Mesenchymal stem cell (in vitro differentiated cells and primary cell): ENCODE data around the gene ASXL1.

Experiments
- DNase-seq: peaks from one replicate; pipeline ENCODE4 v3.0.0-alpha.2; 2013
- H2AFZ ChIP-seq: one replicate; pipeline ENCODE4 v1.6.1; 2013; ENCODE audit warnings: low read depth, mild to moderate bottlenecking, control low read depth, inconsistent platforms, low read length, moderate library complexity
- H2AK5ac ChIP-seq: 2 replicates; pipeline ENCODE4 v1.6.1; 2013; ENCODE audit warnings: low read length, moderate library complexity, mild to moderate bottlenecking, inconsistent platforms; ENCODE audit not compliant: severe bottlenecking
- H2BK120ac ChIP-seq: one replicate; pipeline ENCODE4 v1.6.1; 2013; ENCODE audit warnings: low read depth, mild to moderate bottlenecking, inconsistent platforms, low read length, moderate library complexity
- H2BK12ac ChIP-seq, 2 experiments: one replicate each; pipeline ENCODE4 v1.6.1; 2013; ENCODE audit warnings: inconsistent platforms in 2 of 2, low read length in 2 of 2, mild to moderate bottlenecking in 2 of 2, moderate library complexity in 2 of 2, control low read depth in 1 of 2
- H2BK15ac ChIP-seq: one replicate; pipeline ENCODE4 v1.6.1; 2013; ENCODE audit warnings: mild to moderate bottlenecking, low read depth, inconsistent platforms; ENCODE audit not compliant: poor library complexity, severe bottlenecking
- H2BK5ac ChIP-seq: 2 replicates; pipeline ENCODE4 v1.6.1; 2013; ENCODE audit warnings: low read depth, mild to moderate bottlenecking, low read length, control low read depth, inconsistent platforms; ENCODE audit not compliant: poor library complexity, severe bottlenecking
- H3K14ac ChIP-seq, 2 experiments: one replicate each; pipeline ENCODE4 v1.6.1; 2013; ENCODE audit warnings: inconsistent platforms in 2 of 2, low read length in 2 of 2, control low read depth in 1 of 2, mild to moderate bottlenecking in 1 of 2, moderate library complexity in 1 of 2
- H3K18ac ChIP-seq, 2 experiments: one replicate each; pipeline ENCODE4 v1.6.1; 2013; ENCODE audit warnings: inconsistent platforms in 2 of 2, low read length in 2 of 2, control low read depth in 1 of 2, low read depth in 1 of 2, mild to moderate bottlenecking in 1 of 2
- H3K23ac ChIP-seq, 2 experiments: one replicate each; pipeline ENCODE4 v1.6.1; 2013; ENCODE audit warnings: inconsistent platforms in 2 of 2, low read length in 2 of 2, mild to moderate bottlenecking in 2 of 2, moderate library complexity in 2 of 2, control low read depth in 1 of 2
- H3K27ac ChIP-seq: 2 replicates; pipeline ENCODE4 v1.5.1; 2013; ENCODE audit warnings: mild to moderate bottlenecking, moderate library complexity, low read length, control low read depth, inconsistent platforms; ENCODE audit not compliant: poor library complexity, severe bottlenecking
- H3K27me3 ChIP-seq, 2 experiments: 2 replicates each; pipeline versions ENCODE4 v1.6.1 to v1.7.0; 2013; ENCODE audit warnings: low read length in 2 of 2, mild to moderate bottlenecking in 2 of 2, moderate library complexity in 2 of 2, control low read depth in 1 of 2, inconsistent platforms in 1 of 2; ENCODE audit not compliant: control insufficient read depth in 1 of 2, insufficient read depth in 1 of 2
- H3K36me3 ChIP-seq, 2 experiments: 2 replicates each; pipeline versions ENCODE4 v1.6.1 to v1.7.0; 2013; ENCODE audit warnings: low read length in 2 of 2, control low read depth in 1 of 2, inconsistent platforms in 1 of 2, low read depth in 1 of 2, mild to moderate bottlenecking in 1 of 2; ENCODE audit not compliant: insufficient read depth in 2 of 2, control insufficient read depth in 1 of 2
- H3K4ac ChIP-seq, 2 experiments: one replicate each; pipeline ENCODE4 v1.6.1; 2013; ENCODE audit warnings: inconsistent platforms in 2 of 2, low read length in 2 of 2, mild to moderate bottlenecking in 2 of 2, moderate library complexity in 2 of 2, control low read depth in 1 of 2, low read depth in 1 of 2
- H3K4me1 ChIP-seq: 2 replicates; pipeline ENCODE4 v1.6.1; 2013; ENCODE audit warnings: low read depth, low read length, control low read depth; ENCODE audit not compliant: control insufficient read depth, insufficient read depth
- H3K4me2 ChIP-seq: 2 replicates; pipeline ENCODE4 v1.6.1; 2013; ENCODE audit warnings: low read length, mild to moderate bottlenecking, inconsistent platforms; ENCODE audit not compliant: poor library complexity, severe bottlenecking
- H3K4me3 ChIP-seq, 2 experiments: 2 replicates each; pipeline versions ENCODE4 v1.5.1 to v1.7.0; 2013; ENCODE audit warnings: low read length in 2 of 2, mild to moderate bottlenecking in 2 of 2, control low read depth in 1 of 2, low read depth in 1 of 2; ENCODE audit not compliant: insufficient read depth in 1 of 2
- H3K79me1 ChIP-seq: replicated peaks from 2 replicates; pipeline ENCODE4 v1.6.1; 2013; ENCODE audit warnings: mild to moderate bottlenecking, control low read depth, low read length, inconsistent platforms; ENCODE audit not compliant: poor library complexity, severe bottlenecking
- H3K9ac ChIP-seq: 2 replicates; pipeline ENCODE4 v1.7.0; 2013; ENCODE audit warnings: mild to moderate bottlenecking, low read length, moderate library complexity
- H3K9me3 ChIP-seq: 2 replicates; pipeline ENCODE4 v1.7.0; 2013; ENCODE audit warnings: mild to moderate bottlenecking, low read length; ENCODE audit not compliant: control insufficient read depth
- H4K8ac ChIP-seq: one replicate; pipeline ENCODE4 v1.6.1; 2013; ENCODE audit warnings: inconsistent platforms, mild to moderate bottlenecking, low read length, moderate library complexity
- H4K91ac ChIP-seq: one replicate; pipeline ENCODE4 v1.6.1; 2013; ENCODE audit warnings: mild to moderate bottlenecking, low read length, inconsistent platforms
- WGBS: methylation state at CpG from one replicate; pipeline ENCODE4 v1.1.7; 2013; ENCODE audit warnings: mixed read lengths; 5-methylcytosine and 5-hydroxymethylcytosine counted together

The ASXL1 gene

GRCh38 chr20:32385541-32385940, 27.4 kb downstream of the ASXL1 start:
- no peak overlapping the region for H2AK5ac ChIP-seq
- DNase-seq: no peak

GRCh38 chr20:32386091-32386490, 28.0 kb downstream of the ASXL1 start:
- Histone ChIP-seq H3K4me1 (peaks cover 2% of the 10 kb centered on the region), H3K4ac (no peak overlapping the region), H3K9me3 (no peaks in the 10 kb centered on the region), H3K27ac (no peak overlapping the region), H3K36me3 (peaks cover 7 to 10% of the 10 kb centered on the region in 2 experiments), H3K4me2 (no peak overlapping the region), H3K23ac (no peak overlapping the region), H3K27me3 (no peaks in the 10 kb centered on the region), H4K8ac (no peak overlapping the region), H3K18ac (no peak overlapping the region), H2BK5ac (no peak overlapping the region), H3K9ac (peak overlapping the region; percentile 85), H2BK15ac (no peak overlapping the region), H3K14ac (no peak overlapping the region), H2BK12ac (no peak overlapping the region), H2AK5ac (no peak overlapping the region), H2AFZ (no peak overlapping the region), H4K91ac (no peak overlapping the region), H3K4me3 (peak overlapping the region in 1 of 2 experiments; percentile 69), H2BK120ac (no peak overlapping the region), H3K79me1 (peaks cover 12% of the 10 kb centered on the region)
- peak; percentile 28 for DNase-seq
- 96% methylated on average over 1 of the region's 1 CpG for WGBS

More at GRCh38 chr20:32385541-32385940, 27.4 kb downstream of the ASXL1 start:
- H3K9me3 ChIP-seq: no peaks in the 10 kb centered on the region
- no peak overlapping the region for H4K8ac ChIP-seq
- H2BK120ac ChIP-seq: no peak overlapping the region
- no peak overlapping the region for H3K18ac ChIP-seq
- H2BK5ac ChIP-seq: no peak overlapping the region
- H3K79me1 ChIP-seq: peaks cover 12% of the 10 kb centered on the region
- H3K4me3 ChIP-seq: peak overlapping the region in 1 of 2 experiments; percentile 69
- WGBS: 100% methylated on average over 3 of the region's 3 CpGs
- H2BK15ac ChIP-seq: no peak overlapping the region
- H3K36me3 ChIP-seq: peaks cover 7 to 12% of the 10 kb centered on the region in 2 experiments
- H4K91ac ChIP-seq: no peak overlapping the region
- no peak overlapping the region for H3K4ac ChIP-seq
- H2AFZ ChIP-seq: no peak overlapping the region
- peaks cover 2% of the 10 kb centered on the region for H3K4me1 ChIP-seq
- no peak overlapping the region for H3K14ac ChIP-seq
- no peaks in the 10 kb centered on the region for H3K27me3 ChIP-seq
- no peak overlapping the region for H2BK12ac ChIP-seq
- H3K27ac ChIP-seq: peak overlapping the region; percentile 36
- H3K9ac ChIP-seq: peak overlapping the region; percentile 85
- H3K4me2 ChIP-seq: no peak overlapping the region
- no peak overlapping the region for H3K23ac ChIP-seq

GRCh38 chr20:32387252-32387651, 29.1 kb downstream of the ASXL1 start:
- Histone ChIP-seq H3K9me3 (no peaks in the 10 kb centered on the region), H3K23ac (no peak overlapping the region), H2BK5ac (no peak overlapping the region), H4K8ac (no peak overlapping the region), H3K4me2 (no peak overlapping the region), H3K27me3 (no peaks in the 10 kb centered on the region), H2AK5ac (no peak overlapping the region), H3K4ac (no peak overlapping the region), H2BK120ac (no peak overlapping the region), H3K18ac (no peak overlapping the region), H3K4me1 (peaks cover 2% of the 10 kb centered on the region), H3K4me3 (no peak overlapping the region), H3K36me3 (peaks cover 12 to 18% of the 10 kb centered on the region in 2 experiments), H3K27ac (no peak overlapping the region), H3K14ac (no peak overlapping the region), H2BK12ac (no peak overlapping the region), H2AFZ (no peak overlapping the region), H3K9ac (no peak overlapping the region), H2BK15ac (no peak overlapping the region), H3K79me1 (peaks cover 10% of the 10 kb centered on the region), H4K91ac (no peak overlapping the region)
- WGBS: 80% methylated on average over 2 of the region's 2 CpGs
- DNase-seq: peak; percentile 58

- Histone ChIP-seq H3K27ac (no peak overlapping the region), H2BK15ac (no peak overlapping the region), H3K4me1 (peaks cover 4% of the 10 kb centered on the region), H2AFZ (no peak overlapping the region), H2BK5ac (no peak overlapping the region), H3K36me3 (peaks cover 21 to 23% of the 10 kb centered on the region in 2 experiments), H3K18ac (no peak overlapping the region), H2BK120ac (no peak overlapping the region), H4K91ac (no peak overlapping the region), H3K4me2 (no peak overlapping the region), H3K4ac (no peak overlapping the region), H3K14ac (no peak overlapping the region), H4K8ac (no peak overlapping the region), H2BK12ac (no peak overlapping the region), H3K4me3 (no peak overlapping the region), H3K9me3 (no peaks in the 10 kb centered on the region), H3K27me3 (no peaks in the 10 kb centered on the region), H3K79me1 (peaks cover 3% of the 10 kb centered on the region), H3K23ac (no peak overlapping the region), H3K9ac (no peak overlapping the region), H2AK5ac (no peak overlapping the region)
- DNase-seq: peak; percentile 69
- WGBS: 97% methylated on average over 2 of the region's 2 CpGs
Observed at GRCh38 chr20:32391003-32391402, 32.9 kb downstream of the ASXL1 start.
